Endothelial cell (in vitro differentiated cells): ENCODE results near the gene F3. TPM values are rescaled to one million over a fixed set of nuclear protein-coding genes. Genes with fewer than 3 reads are reported as not detected.

Experiments used
- DNase-seq: peaks from one replicate; pipeline ENCODE4 v3.0.0; 2021; ENCODE audit warnings: low spot score
- H3K27ac Mint-ChIP-seq: one replicate; pipeline ENCODE4 v1.8.0; 2021; ENCODE audit warnings: mixed read lengths, inconsistent platforms; ENCODE audit not compliant: unreplicated experiment
- H3K27me3 Mint-ChIP-seq: one replicate; pipeline ENCODE4 v1.8.0; 2021; ENCODE audit warnings: mild to moderate bottlenecking, moderate library complexity, mixed read lengths, inconsistent platforms; ENCODE audit not compliant: unreplicated experiment
- H3K36me3 Mint-ChIP-seq: one replicate; pipeline ENCODE4 v1.8.0; 2021; ENCODE audit warnings: mild to moderate bottlenecking, low read depth, mixed read lengths, inconsistent platforms; ENCODE audit not compliant: unreplicated experiment
- H3K4me1 Mint-ChIP-seq: one replicate; pipeline ENCODE4 v1.8.0; 2021; ENCODE audit warnings: mild to moderate bottlenecking, mixed read lengths, inconsistent platforms; ENCODE audit not compliant: unreplicated experiment
- H3K4me3 Mint-ChIP-seq: one replicate; pipeline ENCODE4 v1.8.0; 2021; ENCODE audit warnings: mild to moderate bottlenecking, mixed read lengths, inconsistent platforms; ENCODE audit not compliant: unreplicated experiment
- H3K9me3 Mint-ChIP-seq: one replicate; pipeline ENCODE4 v1.8.0; 2021; ENCODE audit warnings: mixed read lengths, inconsistent platforms; ENCODE audit not compliant: unreplicated experiment
- total RNA-seq: library from RNA; stranded (reverse); fragmentation: NEBNext Ultra II Directional; extraction: Animal tissue kit (Norgen Biotek cat#: 25700); gene quantifications from one replicate; pipeline ENCODE4 v1.2.1, GENCODE V29; 2021; ENCODE audit not compliant: unreplicated experiment
- TF ChIP-seq, protein P1 (sequence below): fragments of 200-600 bp; sonication (generic); IDR thresholded peaks from one replicate; pipeline ENCODE4 v1.5.0; 2021; ENCODE audit warnings: antibody characterized with exemption; ENCODE audit not compliant: unreplicated experiment

The F3 gene
- total RNA-seq, 1 donor from 2014 or later, result 1.4 TPM

DNA sequence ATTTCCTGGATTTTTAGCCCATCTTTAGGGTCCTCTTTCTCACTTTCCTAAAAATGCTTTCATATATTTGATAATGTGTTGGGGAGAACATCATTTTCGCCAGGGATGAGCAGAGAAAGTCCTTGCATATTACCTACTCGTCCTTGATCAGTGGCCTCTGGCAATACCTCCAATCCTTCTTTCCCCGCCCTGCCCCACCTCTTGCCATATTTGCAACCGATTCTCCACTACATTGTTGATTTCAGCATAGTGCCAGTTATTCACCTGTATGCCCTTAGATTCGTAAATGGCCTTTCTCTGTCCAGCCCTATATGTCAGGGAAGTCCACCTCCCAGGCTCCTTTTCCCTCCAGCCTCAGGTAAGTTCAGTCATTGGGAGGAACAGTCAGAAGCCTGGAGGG lies 13.5 kb upstream of the F3 start:
- no peak overlapping the region for H3K27ac Mint-ChIP-seq

DNA sequence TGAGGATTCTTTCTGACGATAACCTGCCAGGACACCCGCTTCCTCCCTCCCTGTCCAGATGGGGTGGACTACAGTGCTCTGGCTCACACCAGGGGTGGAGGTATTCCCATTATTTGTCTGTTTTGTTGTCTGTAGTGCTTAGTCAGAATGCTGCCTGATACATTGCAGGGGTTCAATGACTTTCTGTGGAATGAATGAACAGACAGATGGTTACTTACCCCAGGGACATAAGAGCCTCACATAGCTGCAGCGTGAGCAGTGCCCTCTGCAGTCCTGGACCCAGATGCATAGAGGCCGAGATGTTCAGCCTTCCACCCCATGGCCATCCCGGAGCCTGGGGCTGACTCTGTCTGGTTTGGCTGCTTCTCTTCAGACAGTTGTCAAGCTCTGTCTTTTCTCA lies 13.0 kb upstream of the F3 start:
- Mint-ChIP-seq H3K4me3 (no peak overlapping the region), H3K27me3 (peaks cover 7% of the 10 kb centered on the region), H3K36me3 (no peaks in the 10 kb centered on the region), H3K27ac (no peak overlapping the region), H3K9me3 (no peaks in the 10 kb centered on the region), H3K4me1 (peaks cover 31% of the 10 kb centered on the region)
- no peak for DNase-seq
- TF ChIP-seq, protein P1, sequence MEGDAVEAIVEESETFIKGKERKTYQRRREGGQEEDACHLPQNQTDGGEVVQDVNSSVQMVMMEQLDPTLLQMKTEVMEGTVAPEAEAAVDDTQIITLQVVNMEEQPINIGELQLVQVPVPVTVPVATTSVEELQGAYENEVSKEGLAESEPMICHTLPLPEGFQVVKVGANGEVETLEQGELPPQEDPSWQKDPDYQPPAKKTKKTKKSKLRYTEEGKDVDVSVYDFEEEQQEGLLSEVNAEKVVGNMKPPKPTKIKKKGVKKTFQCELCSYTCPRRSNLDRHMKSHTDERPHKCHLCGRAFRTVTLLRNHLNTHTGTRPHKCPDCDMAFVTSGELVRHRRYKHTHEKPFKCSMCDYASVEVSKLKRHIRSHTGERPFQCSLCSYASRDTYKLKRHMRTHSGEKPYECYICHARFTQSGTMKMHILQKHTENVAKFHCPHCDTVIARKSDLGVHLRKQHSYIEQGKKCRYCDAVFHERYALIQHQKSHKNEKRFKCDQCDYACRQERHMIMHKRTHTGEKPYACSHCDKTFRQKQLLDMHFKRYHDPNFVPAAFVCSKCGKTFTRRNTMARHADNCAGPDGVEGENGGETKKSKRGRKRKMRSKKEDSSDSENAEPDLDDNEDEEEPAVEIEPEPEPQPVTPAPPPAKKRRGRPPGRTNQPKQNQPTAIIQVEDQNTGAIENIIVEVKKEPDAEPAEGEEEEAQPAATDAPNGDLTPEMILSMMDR, result no peak

More for the DNA sequence above, 13.5 kb upstream of the F3 start:
- no peak for DNase-seq
- no peaks in the 10 kb centered on the region for H3K36me3 Mint-ChIP-seq
- H3K9me3 Mint-ChIP-seq, result no peaks in the 10 kb centered on the region
- peaks cover 7% of the 10 kb centered on the region for H3K27me3 Mint-ChIP-seq
- H3K4me1 Mint-ChIP-seq, result peaks cover 26% of the 10 kb centered on the region
- no peak overlapping the region for H3K4me3 Mint-ChIP-seq
- TF ChIP-seq, protein P1, result no peak

DNA sequence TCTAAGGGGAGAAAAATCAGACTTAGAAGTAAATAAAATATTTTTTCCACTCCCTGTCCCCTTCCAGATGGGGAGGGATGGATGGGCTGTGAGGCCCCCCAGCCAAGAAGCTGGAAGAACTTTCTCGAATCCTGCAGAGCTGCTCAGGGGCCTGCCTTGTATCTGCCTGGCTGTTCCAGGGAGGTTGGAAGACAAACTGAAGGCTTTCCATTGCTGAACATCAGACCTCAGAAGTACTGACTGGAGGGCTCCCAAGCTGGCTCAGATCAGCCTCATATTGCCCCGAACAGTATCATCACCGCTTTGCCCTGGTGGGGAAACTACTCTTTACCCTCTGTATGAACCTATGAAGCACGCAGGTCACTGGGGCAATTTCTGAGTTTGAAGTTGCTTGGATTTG lies 12.4 kb upstream of the F3 start:
- Mint-ChIP-seq H3K4me3 (no peak overlapping the region), H3K9me3 (no peaks in the 10 kb centered on the region)
- TF ChIP-seq, protein P1, result no peak

DNA sequence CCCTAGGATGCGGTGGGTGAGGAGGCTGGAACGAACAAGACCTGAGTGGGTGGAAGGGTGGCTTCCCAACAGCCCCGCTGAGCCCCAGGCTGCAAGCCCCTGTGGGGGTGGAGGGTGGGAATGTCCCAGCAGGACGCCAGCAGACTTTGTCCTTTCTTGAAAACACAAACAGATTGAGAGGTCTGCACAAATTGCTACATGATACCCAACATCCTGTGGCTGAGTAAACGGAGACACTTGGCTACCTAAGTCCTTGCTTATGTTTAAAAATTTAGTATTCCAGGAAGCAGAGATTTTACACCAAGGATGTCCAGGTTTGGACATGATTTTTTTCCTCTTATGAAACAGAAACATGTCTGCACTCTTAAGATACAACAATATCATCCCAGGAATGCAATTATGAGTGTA lies 11.8 kb upstream of the F3 start:
- no peak for DNase-seq
- Mint-ChIP-seq H3K4me1 (peaks cover 33% of the 10 kb centered on the region), H3K36me3 (no peaks in the 10 kb centered on the region), H3K27ac (no peak overlapping the region), H3K4me3 (no peak overlapping the region), H3K27me3 (peaks cover 7% of the 10 kb centered on the region), H3K9me3 (no peaks in the 10 kb centered on the region)
- TF ChIP-seq, protein P1, result no peak

More for the DNA sequence above, 12.4 kb upstream of the F3 start:
- peaks cover 7% of the 10 kb centered on the region for H3K27me3 Mint-ChIP-seq
- H3K27ac Mint-ChIP-seq, result no peak overlapping the region
- no peak for DNase-seq
- H3K36me3 Mint-ChIP-seq, result no peaks in the 10 kb centered on the region
- peaks cover 33% of the 10 kb centered on the region for H3K4me1 Mint-ChIP-seq

DNA sequence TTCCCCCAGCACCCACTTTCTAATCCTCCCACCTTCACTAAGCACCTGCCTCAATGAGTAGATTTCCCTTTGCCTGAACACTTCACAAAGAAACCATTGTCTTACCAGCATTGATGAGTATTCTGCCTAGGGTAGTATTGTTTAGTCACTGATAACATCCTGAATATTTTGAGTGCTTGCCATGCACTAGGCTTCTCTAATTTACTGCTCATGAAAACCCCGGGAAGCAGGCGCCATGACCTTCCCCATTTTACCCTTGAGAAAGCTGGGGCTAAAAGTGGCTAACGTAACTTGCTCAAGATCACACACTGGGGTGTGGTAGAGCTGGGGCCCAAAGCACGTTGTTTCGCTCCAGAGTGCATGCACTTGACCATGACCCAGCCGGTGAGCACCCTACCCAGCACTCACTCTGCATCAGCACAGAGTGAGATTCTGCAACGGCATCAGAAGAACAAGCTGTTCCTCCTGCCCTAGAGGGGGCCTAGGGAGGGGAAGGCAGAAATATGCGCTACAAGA lies 10.6 kb upstream of the F3 start:
- H3K9me3 Mint-ChIP-seq, result no peaks in the 10 kb centered on the region

More for the DNA sequence above, 10.6 kb upstream of the F3 start:
- H3K4me1 Mint-ChIP-seq, result peaks cover 33% of the 10 kb centered on the region
- H3K4me3 Mint-ChIP-seq, result no peak overlapping the region
- no peak for DNase-seq
- TF ChIP-seq, protein P1, result no peak
- H3K27me3 Mint-ChIP-seq, result peaks cover 7% of the 10 kb centered on the region
- H3K36me3 Mint-ChIP-seq, result no peaks in the 10 kb centered on the region
- no peak overlapping the region for H3K27ac Mint-ChIP-seq
